Measurements from ENCODE around the gene KLC1. TPM values are rescaled to one million over a fixed set of nuclear protein-coding genes. Genes with fewer than 3 reads are reported as not detected.

Gene KLC1
- total and polyA plus RNA-seq, 2 of the 8 experiments (the other 6 are each of a cell fraction or from before 2014, with no cell fraction given): 84.6 to 134 TPM

GRCh38 chr14:103714063-103714724, 85.2 kb downstream of the KLC1 start:
- Histone ChIP-seq H3K79me1 (ENCODE audit: low read depth, low read length) (peaks cover 20% of the 10 kb centered on the region), H2AFZ (ENCODE audit: low read length) (no peak overlapping the region), H2AK5ac (ENCODE audit: low read depth, low read length) (no peak overlapping the region), H2BK12ac (ENCODE audit: low read depth, low read length) (no peak overlapping the region), H2BK120ac (replicated peaks; ENCODE audit: low read depth, low read length) (no peak overlapping the region), H3K23me2 (ENCODE audit: low read depth, low read length) (peaks cover 4% of the 10 kb centered on the region; the same call in 1 of the 2 replicates), H3K4me2 (ENCODE audit: insufficient read depth in 1 of 2, low read depth in 2 of 2, low read length in 2 of 2) (peak overlapping the region; percentile 55 to 72), H3K4me1 (replicated peaks in 1 of 4; ENCODE audit: control insufficient read depth in 3 of 4, insufficient read depth in 4 of 4, low read length in 3 of 4) (peaks cover 0 to 17% (median 8%) of the 10 kb centered on the region in 4 experiments; a peak in 6 of 7 replicates), H3K14ac (ENCODE audit: insufficient read length) (no peak overlapping the region), H3K36me3 (ENCODE audit: control insufficient read depth in 2 of 4, insufficient read depth in 4 of 4, low read length in 3 of 4) (peaks cover 0 to 15% (median 6%) of the 10 kb centered on the region in 4 experiments; a peak in 5 of 8 replicates), H3K9me3 (ENCODE audit: insufficient read depth in 2 of 2, low read depth in 1 of 2, low read length in 1 of 2) (no peaks in the 10 kb centered on the region), H3K27ac (ENCODE audit: low read depth, low read length) (no peak overlapping the region), H4K8ac (ENCODE audit: extremely low read depth, insufficient read depth, low read length) (no peak overlapping the region), H3K4ac (replicated peaks; ENCODE audit: insufficient read length, low read depth, low read length) (peak overlapping the region; percentile 54), H3K23ac (ENCODE audit: insufficient read length) (no peak overlapping the region), H2BK20ac (ENCODE audit: low read length) (no peak overlapping the region), H4K20me1 (replicated peaks in 1 of 2; ENCODE audit: control insufficient read depth in 1 of 2, insufficient read depth in 2 of 2, low read length in 2 of 2) (peaks cover 14 to 45% of the 10 kb centered on the region in 2 experiments), H3K4me3 (ENCODE audit: extremely low read depth in 1 of 4, insufficient read depth in 2 of 4, low read depth in 3 of 4, low read length in 4 of 4) (peak overlapping the region; percentile 26 to 86 (median 72)), H4K5ac (ENCODE audit: insufficient read length, low read depth, low read length) (no peak overlapping the region), H3K27me3 (replicated peaks in 1 of 4; ENCODE audit: control insufficient read depth in 3 of 4, extremely low read depth in 1 of 4, insufficient read depth in 3 of 4, low read length in 3 of 4) (no peaks in the 10 kb centered on the region), H3K56ac (replicated peaks; ENCODE audit: insufficient read length, low read depth, low read length) (no peak overlapping the region), H2BK15ac (ENCODE audit: low read length) (no peak overlapping the region), H3K18ac (ENCODE audit: extremely low read depth, low read length) (no peak overlapping the region), H2BK5ac (ENCODE audit: low read depth, low read length) (no peak overlapping the region), H4K91ac (replicated peaks; ENCODE audit: insufficient read length, low read length) (no peak overlapping the region), H3K79me2 (ENCODE audit: control insufficient read depth in 1 of 2, insufficient read depth in 2 of 2, low read length in 2 of 2) (peaks cover 0 to 42% of the 10 kb centered on the region in 2 experiments; a peak in 3 of 4 replicates), H3K9ac (replicated peaks in 1 of 4; ENCODE audit: extremely low read depth in 1 of 4, low read depth in 3 of 4, low read length in 3 of 4) (no peak overlapping the region; a peak in 5 of 7 replicates)
- 81% methylated on average over 15 of the region's 16 CpGs; no CpG with 5 or more reads in 1 of the 2 experiments for WGBS, 2 experiments (ENCODE audit: extremely low coverage in 1 of 2, insufficient coverage in 1 of 2, insufficient read length in 1 of 2, insufficient replicate concordance in 2 of 2, low coverage in 1 of 2, low lambda C conversion rate in 2 of 2, missing lambda C conversion rate in 1 of 2)
- POLR2A ChIA-PET (ENCODE audit: partially characterized antibody): interaction anchor here (0.8 to 2.0 kb wide), 4 partner anchors 12 to 21 kb away, joined by 3 to 8 read pairs (median 6); no protein-coding TSS in a partner anchor
- CTCF ChIA-PET (ENCODE audit: partially characterized antibody): interaction anchor here (0.6 to 1.9 kb wide), 3 partner anchors 15 to 195 kb away, joined by 3 to 8 read pairs (median 3); no protein-coding TSS in a partner anchor
- no peak for TF ChIP-seq ATF2 (IDR thresholded peaks at IDR 0.05; ENCODE audit: low read length)
- TF ChIP-seq CEBPB (IDR thresholded peaks at IDR 0.05; ENCODE audit: low read depth, low read length): no peak
- 0 out of 3 replicates have a peak, but pooled peaks of 1 of the 2 experiments have one; percentile 2 for TF ChIP-seq POLR2A (IDR thresholded peaks at IDR 0.05; ENCODE audit: control extremely low read depth in 1 of 2, low read depth in 2 of 2, low read length in 2 of 2)
- TF ChIP-seq POLR2AphosphoS5 (IDR thresholded peaks at IDR 0.05; ENCODE audit: low read depth, low read length): peak; percentile 29; the same call in 1 of the 2 replicates
- DNase-seq (ENCODE audit: low read depth in 1 of 2, low spot score in 2 of 2) (no peak), FAIRE-seq (no peak)
